HG02678 (cell line): Measurements from ENCODE around the gene RNF4.
A peak's percentile ranks its signal among the peaks of the same experiment; 100 is the strongest.
"Not testable (repeated sequence)": the region's sequence is repeated elsewhere in the genome, so short reads cannot be mapped to it uniquely, and the experiment has no call there.

Source experiments
- ATAC-seq: cut with Tn5 transposase; IDR thresholded peaks from one replicate; pipeline ENCODE4 v1.9.1; 2021; ENCODE audit warnings: mild to moderate bottlenecking, moderate library complexity; ENCODE audit not compliant: unreplicated experiment

RNF4 gene, protein sequence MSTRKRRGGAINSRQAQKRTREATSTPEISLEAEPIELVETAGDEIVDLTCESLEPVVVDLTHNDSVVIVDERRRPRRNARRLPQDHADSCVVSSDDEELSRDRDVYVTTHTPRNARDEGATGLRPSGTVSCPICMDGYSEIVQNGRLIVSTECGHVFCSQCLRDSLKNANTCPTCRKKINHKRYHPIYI

DNA sequence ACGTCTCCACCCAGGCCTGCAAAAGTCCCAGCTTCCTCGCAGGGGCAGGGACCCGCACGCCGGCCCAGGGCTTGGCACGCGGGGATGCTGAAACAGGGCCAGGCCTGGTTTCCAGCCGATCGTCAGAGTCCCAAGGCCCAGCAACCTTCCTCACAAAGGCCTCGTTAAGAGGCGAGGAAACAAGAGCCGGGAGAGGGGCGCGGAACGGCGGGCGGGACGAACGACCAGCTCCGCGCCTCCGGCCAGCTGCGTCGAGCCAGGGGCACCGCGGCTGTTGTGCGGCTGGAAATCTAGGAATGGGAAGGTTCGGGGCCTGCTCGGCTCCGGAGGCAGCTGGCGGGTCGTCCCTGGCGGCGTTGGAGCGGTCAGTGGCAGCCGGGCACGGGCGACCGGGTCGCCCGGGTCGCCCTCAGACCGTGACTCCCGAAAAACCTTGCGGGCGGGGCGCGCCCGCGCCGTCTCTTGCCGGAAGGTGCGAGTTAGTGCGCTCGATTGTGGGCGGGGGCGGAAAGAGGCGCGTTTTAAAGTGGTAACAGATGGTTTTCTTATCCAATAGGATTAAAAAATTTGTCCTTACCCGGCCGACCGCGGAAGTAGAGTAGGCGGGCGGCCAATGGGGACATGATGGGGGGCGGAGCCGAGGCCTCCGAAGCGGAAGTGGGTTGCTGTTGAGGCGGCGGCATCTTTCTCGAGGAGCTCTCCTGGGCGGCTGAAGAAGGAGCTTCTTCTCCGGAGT lies at the start of gene RNF4:
Gene RNF4, plus strand, starts transcription at position 651 of the 736 bp plus-strand sequence. CDS start 21,388 bp downstream, outside the sequence.
- peak; percentile 78 for ATAC-seq

DNA sequence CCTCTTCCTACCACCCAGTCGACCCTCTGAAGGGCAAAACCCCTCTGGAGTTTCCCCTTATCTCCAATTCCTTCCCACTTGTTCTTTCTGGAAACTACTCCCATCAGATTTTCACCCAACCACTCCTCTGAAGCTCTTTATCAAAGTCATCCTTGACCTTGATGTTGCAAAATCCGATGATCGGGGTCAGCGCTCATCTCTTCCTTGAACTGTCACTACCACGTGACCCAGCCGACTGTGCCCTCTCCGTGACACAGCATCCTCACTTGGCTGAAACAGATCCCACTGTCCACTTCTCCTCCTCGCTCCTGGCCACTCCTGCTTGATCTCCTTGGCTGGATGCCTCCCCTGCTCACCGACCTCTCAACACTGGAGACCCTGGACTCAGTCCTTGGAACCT lies 49.1 kb upstream of the RNF4 start:
- ATAC-seq = no peak

DNA sequence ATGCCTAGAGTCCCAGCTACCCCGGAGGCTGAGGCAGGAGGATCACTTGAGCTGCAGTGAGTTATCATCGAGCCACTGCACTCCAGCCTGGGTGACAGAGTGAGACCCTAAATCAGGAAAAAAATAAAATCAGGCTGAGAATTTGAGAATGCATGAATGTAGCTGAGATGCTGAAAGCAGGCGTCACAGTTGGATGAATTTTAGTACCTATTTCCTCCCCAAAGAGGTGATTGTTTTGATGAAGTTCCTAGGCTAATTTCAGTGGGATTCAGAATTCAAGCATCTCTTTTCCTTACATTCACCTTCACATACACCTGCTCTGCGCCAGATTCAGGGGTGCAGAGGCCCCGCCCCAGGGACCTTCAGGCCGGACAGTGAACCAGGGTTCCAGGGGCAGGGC lies 47.0 kb upstream of the RNF4 start:
- ATAC-seq = no peak

DNA sequence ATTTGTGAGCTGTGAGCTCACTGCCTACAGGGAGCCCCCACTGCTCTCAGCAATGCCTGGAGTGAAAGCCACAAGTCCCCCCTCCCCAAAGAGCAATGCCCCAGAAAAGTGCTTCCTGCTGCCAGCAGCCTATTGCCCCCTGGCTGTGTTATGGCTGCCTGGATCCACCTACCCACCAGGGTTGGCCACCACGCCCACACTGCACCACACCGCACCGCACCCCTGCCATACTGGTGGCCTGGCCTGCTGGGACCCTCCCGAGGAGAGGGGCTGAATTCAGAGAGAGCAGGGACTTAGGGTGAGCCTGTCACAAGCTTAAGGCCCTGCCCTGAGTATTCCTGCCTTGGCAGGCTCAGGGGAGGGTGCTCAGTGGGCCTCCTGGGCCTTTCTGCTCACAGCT lies 45.8 kb upstream of the RNF4 start:
- no peak for ATAC-seq

DNA sequence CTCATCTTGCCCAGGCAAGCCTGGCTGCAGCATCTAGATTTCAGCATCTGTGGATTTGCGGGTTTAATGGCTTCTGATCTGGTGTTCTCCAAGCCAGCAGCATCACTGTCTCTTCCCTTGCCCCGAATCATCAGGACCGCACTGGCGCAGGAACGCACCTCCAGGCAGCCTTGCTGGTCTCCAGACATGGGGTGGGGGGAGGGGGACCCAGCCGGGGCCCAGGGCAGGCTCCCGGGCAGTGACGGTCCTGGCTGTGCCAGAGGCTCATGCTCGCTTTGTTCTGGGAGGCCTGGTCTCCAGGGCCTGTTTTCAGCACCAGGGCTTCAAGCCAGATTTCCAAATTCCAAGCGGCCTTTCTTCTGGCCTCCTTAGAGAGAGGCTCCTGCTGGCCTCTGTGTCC lies 45.2 kb upstream of the RNF4 start:
- no peak for ATAC-seq

DNA sequence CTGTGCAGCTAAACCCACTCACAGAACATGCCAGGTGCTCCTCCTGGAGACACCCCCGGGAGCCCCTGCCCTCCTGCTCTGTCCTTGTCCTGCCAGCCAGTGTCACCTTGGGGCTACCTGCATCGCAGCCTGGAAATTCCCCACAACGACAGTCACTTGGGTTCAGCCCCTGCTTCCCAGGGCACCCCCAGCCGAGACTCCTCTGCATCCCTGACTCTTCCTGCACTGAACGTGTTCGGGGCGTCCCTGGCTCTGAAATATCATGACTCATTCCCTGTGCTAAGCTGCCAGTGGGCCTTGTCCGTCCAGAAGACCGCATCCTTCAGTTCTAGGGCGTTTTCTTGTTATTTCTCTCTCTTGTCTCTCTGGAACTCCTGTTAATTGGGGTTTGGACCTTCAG lies 44.3 kb upstream of the RNF4 start:
- no peak for ATAC-seq

DNA sequence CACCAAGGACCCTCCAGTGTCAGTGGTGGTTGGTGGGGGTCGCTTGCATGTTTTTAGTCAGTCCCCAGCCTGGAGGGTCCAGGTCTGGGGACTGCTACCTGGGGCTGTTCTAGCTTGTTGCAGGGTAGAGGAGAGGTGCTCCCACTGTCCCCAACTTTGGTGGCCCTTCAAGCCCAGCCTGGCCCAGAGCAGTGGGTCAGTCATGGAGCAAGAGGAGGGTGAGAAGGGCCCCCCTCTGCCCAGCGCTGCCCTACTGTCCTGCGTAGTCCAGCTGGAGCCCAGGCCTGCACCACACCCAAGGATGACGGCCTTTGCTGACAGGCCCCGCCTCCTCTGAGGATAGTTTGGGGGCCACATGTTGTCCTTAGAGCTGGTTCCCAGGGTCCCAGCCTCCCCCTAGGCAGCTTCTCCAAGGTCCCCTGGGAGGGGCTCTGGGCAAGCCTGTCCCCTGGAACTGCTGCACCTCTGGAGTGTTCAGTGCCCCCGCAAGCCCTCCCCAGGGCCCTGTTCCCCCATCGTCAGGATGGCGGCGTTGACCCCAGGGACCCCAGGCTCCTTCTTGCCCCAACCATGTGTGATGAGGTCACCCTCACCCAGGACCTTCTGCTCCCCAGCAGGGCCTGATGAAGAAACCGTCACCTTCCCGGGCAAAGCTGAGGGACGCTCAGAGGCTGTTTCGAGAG lies 43.4 kb upstream of the RNF4 start:
- ATAC-seq = no peak

DNA sequence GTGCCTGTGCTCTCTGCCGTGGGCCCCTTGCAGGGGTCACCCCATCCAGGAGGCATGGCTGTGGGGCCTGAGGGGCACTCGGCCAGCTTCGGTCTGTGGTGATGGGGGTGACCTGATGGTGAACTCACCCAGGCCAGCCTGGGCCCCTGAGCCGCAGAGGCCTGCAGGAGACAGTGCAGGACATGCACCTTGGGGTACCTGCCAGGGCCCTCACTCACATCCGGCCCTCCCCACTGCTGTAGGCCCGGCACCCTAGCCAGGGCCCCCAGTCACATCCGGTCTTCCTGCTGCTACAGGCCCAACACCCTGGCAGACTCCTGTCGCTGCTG lies 42.9 kb upstream of the RNF4 start:
- ATAC-seq = no peak

DNA sequence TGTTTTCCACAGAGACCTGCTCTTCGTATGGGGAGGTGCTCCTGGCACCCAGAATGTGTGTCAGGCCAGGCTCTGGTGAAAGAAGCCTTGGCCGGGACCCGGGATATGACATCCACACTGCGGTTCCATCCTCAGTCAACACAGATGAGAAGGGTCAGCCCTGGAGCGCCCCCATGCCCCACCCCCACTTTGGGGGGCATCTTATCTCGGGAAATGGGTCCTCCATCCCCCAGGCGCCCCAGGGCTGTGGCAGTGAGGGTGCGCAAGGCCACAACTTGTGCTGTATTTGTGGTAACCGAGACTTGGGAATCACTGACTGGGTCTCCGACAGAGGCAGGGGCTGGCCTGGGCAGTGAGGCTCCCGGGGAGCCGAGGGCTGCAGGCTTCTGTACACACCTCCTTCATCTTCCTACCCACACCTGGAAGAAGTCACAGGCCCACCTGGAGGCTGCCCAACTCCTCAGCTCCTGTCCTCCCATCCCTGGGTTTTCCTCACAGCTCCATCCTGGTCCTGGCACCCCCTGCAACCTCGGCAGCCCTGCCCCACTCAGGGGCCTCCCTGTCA lies 42.1 kb upstream of the RNF4 start:
- ATAC-seq = no peak

DNA sequence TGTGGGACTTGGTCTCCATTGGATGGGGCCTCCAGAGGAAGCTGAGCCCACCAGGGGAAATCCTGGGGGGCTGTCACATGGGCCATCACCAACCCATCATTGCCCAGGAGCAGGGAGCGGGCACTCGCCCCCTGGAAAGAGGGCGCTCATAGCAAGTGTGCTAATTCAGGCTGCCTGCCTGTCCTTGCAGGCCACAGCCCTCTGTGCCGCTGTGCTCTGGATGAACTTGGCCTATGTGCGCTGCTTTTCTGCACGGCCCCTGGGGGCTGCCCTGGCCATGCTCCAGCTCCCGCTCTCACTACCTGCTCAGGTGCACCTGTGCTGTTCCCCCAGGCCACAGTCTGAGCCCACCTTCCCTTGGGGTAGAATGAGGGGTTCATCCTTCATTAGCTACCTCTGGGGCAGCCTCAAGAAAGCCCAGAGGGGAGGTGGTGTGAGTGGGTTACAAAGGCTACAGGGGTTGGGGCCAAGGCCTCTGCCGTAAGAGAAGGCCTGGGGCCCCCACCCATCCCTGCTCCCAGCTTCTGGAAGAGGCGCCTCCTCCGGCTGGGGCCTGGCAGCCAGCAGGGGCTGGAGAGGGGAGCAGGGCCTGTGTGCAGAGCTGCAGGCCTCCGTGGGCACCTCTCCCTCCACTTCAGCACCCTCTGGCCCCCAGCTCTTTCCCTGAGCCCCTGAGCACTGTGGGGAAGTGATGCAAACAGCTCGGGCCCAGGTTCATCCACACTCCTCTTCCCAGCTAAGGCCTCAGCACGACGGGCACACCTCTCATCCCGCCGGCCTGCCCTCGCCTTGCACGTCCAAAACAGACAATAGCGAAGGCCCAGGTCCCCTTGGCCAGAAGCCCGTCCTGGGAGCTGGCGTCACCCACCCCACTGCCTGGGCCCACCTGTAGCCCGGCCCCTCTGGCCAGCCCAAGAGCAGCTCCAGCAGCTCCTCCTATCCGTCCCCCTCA lies 41.2 kb upstream of the RNF4 start:
- ATAC-seq = no peak

DNA sequence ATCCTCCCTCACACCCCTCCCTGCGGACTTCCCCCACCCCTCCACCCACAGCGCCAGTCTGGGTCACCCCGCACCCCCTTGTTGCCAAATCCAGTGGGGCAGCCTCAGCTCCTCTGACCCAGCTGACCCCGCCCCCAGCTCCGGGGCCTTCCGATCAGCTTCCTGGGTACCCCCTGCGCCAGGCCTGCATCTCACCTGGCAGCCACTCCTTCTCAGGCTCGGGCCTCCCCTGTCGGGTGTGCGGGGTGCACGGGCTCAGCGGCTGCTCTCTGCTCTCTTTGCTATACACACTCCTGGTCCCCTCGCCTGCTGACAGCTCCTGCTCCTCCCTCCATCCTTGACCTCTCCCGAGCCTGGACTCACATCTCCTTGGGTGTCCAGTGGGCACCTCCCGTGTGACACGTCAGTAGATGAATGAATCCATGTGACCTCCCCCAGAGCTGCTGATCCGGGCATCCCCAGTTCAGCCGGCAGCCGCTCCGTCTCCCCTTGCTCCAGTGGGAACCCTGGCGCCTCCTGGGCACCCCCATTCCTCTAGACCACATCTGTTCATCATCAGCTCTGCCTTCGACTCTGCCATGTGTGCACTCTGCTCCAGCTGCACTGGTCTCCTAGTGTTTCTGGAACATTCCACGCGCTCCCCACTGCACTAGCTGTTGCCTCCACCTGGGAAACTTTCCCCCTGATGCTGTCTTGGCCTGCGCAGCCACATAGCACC lies 40.3 kb upstream of the RNF4 start:
- ATAC-seq = no peak

DNA sequence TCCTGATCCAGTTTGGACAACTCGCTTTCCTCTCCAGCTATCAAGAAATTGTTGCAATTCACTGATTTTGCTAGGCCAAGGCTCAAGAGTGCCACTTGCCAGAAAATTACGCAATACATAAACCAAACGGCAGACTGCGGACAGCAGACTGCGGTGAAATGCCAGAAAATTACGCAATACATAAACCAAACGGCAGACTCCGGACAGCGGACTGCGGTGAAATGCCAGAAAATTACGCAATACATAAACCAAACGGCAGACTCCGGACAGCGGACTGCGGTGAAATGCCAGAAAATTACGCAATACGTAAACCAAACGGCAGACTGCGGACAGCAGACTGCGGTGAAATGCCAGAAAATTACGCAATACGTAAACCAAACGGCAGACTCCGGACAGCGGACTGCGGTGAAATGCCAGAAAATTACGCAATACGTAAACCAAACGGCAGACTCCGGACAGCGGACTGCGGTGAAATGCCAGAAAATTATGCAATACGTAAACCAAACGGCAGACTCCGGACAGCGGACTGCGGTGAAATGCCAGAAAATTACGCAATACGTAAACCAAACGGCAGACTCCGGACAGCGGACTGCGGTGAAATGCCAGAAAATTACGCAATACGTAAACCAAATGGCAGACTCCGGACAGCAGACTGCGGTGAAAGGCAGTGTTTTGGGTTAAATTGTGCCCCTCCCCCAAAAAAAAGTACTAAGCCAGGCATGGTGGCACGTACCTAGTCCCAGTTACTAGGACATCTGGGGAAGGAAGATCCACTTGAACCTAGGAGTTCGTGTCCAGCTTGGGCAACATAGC lies 38.8 kb upstream of the RNF4 start:
- ATAC-seq = not testable (repeated sequence)

DNA sequence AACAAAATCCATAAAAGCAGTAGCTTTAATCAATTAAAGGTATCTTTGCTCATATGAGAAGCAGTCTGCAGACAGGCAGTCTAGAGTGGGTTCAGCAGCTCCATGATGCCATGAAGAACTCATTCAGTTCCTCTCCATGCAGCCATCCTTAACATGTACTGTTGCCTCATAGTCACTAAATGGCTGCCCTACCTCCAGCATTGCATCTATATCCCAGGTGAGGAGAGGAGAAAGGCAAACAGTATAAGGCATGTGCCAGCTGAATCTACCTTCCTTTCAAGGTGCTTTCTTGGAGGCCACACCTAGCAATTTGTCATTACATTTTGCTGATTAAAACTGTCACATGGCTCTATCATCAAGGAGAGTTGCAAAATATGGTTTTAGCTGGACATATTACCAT lies 36.9 kb upstream of the RNF4 start:
- no peak for ATAC-seq

DNA sequence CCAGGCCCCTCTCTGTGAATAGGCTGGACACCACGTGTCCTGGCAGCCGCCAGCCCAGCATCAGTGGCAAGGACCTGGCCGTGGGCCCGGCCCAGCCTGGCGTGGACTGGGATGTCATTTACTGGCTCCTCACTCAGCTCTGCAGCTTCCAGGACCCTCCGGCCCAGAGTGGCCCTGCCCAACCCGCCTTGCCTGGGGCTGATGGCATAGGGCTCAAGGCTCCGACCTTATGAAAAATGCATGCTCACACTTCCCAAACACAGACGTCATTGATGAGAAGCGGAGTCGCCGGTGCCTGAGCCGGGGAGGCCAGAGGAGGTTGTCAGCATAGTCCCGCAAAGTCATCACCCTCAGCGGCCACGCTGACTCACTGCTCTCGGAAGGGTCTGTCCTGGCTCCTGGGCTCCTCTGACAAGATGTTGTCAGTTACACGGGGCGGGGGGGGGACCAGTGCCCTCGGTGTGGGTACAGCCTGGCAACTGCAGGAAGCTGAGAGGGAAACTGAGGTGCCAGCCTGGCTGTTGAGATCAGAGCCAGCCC lies 35.8 kb upstream of the RNF4 start:
- ATAC-seq = no peak

DNA sequence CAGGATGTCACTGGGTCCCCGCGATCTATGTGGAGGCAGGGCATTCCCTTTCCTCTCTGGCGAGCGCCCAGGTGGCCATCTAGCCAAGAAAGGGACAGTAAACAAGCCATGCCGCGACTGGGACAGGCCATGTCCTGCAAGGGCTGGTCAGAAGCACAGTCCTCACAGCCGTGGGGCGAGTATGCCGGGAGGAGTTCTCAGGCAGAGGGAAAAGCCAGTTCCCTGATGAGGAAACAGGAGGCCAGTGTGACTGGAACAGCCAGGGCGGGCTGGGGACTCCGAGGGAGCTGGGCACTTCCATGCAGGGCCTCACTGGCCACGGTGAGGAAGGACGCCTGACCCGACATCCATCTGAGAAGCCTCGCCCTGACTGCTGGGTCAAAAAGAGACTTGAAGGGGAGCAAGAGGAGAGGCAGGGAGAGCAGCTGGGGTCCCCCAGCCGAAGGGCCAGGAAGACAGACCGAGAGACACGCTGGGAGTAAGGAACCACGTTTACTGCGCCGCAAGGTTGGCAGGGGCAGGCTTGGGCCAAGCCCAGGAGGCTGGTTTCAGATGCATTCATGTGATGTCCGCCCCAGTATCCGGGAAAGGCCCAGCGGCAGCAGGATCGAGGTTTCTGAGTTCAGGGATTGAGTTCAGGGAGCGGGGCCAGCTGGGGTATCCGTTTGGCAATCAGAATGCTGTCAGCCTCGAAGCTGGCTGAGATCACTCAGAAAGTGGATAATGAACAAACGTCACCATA lies 35.1 kb upstream of the RNF4 start:
- ATAC-seq = no peak

DNA sequence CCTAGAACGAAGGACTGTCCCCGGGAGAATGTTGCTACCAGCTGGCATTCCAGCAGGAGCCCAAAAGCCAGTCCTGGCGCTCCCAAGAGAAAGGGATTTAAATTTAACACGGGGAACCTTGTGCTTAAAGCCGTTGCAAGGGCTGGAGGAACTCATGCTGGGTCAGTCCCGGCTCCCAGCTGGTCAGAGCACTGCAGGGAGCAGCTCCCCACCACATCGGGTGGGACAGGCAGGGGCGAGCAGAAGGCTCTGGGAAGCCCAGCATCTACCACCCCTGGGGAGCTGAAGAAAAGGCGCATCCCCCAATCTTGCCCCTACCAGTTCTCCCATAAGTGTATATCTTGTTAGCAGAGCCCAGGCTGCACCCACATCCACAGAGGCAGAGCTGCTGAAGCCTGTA lies 34.5 kb upstream of the RNF4 start:
- ATAC-seq = no peak

DNA sequence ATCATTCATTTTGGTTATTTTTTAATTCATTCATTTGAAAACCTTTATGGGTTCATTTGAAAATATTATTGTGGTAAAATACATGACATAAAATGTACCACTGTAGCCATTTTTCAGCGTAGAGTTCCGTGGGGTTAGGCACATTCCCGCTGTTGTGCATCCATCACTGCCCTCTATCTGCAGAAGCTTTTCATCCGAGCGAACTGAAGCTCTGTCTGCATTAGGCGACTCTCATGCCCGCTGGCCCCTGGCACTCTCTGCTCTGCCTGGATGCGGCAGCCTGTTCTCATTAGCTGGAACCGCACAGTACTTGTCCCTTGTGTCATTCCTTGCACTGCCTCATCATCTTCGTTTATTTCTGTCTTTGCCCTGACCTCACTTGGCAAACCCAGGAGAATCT lies 32.6 kb upstream of the RNF4 start:
- no peak for ATAC-seq

DNA sequence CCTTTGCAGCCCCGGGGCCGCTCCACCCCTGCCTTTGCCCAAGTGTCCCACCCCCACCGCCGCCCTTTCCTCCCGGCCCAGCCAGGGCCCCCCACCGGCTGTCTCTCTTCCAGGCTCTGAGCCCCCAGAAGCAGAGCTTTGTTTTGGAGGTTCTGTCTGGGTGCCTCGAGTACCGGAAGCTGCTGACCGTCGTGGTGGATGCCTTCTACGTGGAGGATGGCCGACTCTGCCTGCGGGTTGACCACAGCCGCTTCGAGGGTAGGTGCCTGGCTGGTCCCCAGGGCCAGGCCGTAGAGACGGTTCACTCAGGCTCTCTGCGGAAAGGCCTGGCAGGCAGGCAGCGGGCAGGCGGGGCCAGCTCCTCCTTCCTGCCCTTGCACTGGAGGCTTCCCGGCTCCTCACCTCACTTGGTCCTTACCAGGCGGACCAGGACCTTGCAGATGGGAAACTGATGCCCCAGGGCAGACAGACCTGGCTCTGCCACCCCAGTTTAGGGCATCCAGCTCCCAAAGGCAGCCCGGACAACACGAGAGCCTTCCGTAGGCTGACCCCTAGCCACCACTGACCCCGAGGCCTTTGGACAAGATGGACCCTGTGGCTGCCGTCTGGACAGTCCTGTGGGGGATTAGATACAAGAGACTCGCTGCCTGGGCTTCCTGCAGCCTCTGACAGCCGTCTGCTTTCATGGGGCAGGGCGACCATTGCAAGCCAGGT lies 32.0 kb upstream of the RNF4 start:
- no peak for ATAC-seq
